HCT116 (cell line): Measurements from ENCODE around the gene ACP5. TPM values are rescaled to one million over a fixed set of nuclear protein-coding genes. Genes with fewer than 3 reads are reported as not detected.

Experiments used
- ATAC-seq: fragments of 200-7000 bp; cut with Tn5 transposase; 2 replicates; pipeline ENCODE4 v1.9.1; 2020; ENCODE audit warnings: mild to moderate bottlenecking, moderate library complexity
- BruUV-seq: library from RNA; stranded (reverse); fragments of 400-500 nt; replicated peaks from 2 replicates; lab custom pipeline; 2021; lab: Mats Ljungman, UMichigan
- CTCF ChIA-PET: fragments of 300-600 bp; sonication (Branson Sonifier 250); formaldehyde crosslinking; loops from one replicate; lab custom pipeline; 2021; ENCODE audit warnings: antibody characterized with exemption; lab: Charles Lee
- POLR2A ChIA-PET: fragments of 300-600, 350-600 bp; sonication (Branson Sonifier 250); formaldehyde crosslinking; loops from one replicate; lab custom pipeline; 2021; ENCODE audit warnings: antibody characterized with exemption; lab: Charles Lee
- RAD21 ChIA-PET, 2 experiments: fragments of 300-600 bp; sonication (Branson Sonifier 250); formaldehyde crosslinking; loops; one replicate each; lab custom pipeline; 2023; ENCODE audit warnings: low total read pairs in 2 of 2; ENCODE audit not compliant: uncharacterized antibody in 2 of 2, unreplicated experiment in 2 of 2, low non-redundant PET in 1 of 2; lab: Charles Lee
- DNase-seq: peaks from one replicate; pipeline ENCODE4 v3.0.0-alpha.2; 2010; ENCODE audit warnings: low read depth, low spot score
- H2AFZ ChIP-seq: fragments of 200-600 bp; shearing (Covaris generic), sonication (generic); 2 replicates; pipeline ENCODE4 v1.6.1; 2017; ENCODE audit warnings: low read depth, mixed run types, mixed read lengths, antibody characterized with exemption, low read length; ENCODE audit not compliant: poor library complexity, severe bottlenecking
- H3K27ac ChIP-seq: 2 replicates; pipeline ENCODE4 v1.5.1; 2012; ENCODE audit warnings: low read depth, low read length
- H3K27me3 ChIP-seq: fragments of 200-600 bp; sonication (generic); 2 replicates; pipeline ENCODE4 v1.6.1; 2016; ENCODE audit warnings: mixed run types, low read length, mixed read lengths; ENCODE audit not compliant: insufficient read depth
- H3K36me3 ChIP-seq, 2 experiments: fragments of 200-500 bp in 1 of 2; fragments of 200-600 bp in 1 of 2; sonication (Bioruptor generic) in 1 of 2; sonication (generic) in 1 of 2; 2 replicates each; pipeline versions ENCODE4 v1.5.1 to v1.6.1; 2014 to 2016; ENCODE audit warnings: low read length in 2 of 2, inconsistent platforms in 1 of 2, mixed read lengths in 1 of 2, mixed run types in 1 of 2; ENCODE audit not compliant: insufficient read depth in 2 of 2, control insufficient read depth in 1 of 2
- H3K4me1 ChIP-seq, 2 experiments: fragments of 200-600 bp in 1 of 2; sonication (generic) in 1 of 2; 2 replicates each; pipeline versions ENCODE4 v1.5.1 to v1.6.1; 2012 to 2017; ENCODE audit warnings: low read length in 2 of 2, inconsistent platforms in 1 of 2, mild to moderate bottlenecking in 1 of 2, mixed read lengths in 1 of 2, mixed run types in 1 of 2, moderate library complexity in 1 of 2; ENCODE audit not compliant: insufficient read depth in 2 of 2, control insufficient read depth in 1 of 2
- H3K4me2 ChIP-seq: fragments of 200-600 bp; sonication (generic); 2 replicates; pipeline ENCODE4 v1.6.1; 2017; ENCODE audit warnings: mixed run types, low read length, mixed read lengths
- H3K4me3 ChIP-seq, 2 experiments: fragments of 200-600 bp in 1 of 2; sonication (generic) in 1 of 2; replicated peaks in 1 of 2; 2 replicates each; pipeline ENCODE4 v1.5.1; 2011 to 2016; ENCODE audit warnings: low read length in 2 of 2, control low read depth in 1 of 2, low read depth in 1 of 2, mild to moderate bottlenecking in 1 of 2, mixed read lengths in 1 of 2, mixed run types in 1 of 2
- H3K79me2 ChIP-seq: fragments of 200-600 bp; sonication (generic); 2 replicates; pipeline ENCODE4 v1.6.1; 2017; ENCODE audit warnings: mild to moderate bottlenecking, mixed run types, low read length, moderate library complexity, mixed read lengths; ENCODE audit not compliant: insufficient read depth
- H3K9ac ChIP-seq: fragments of 200-600 bp; sonication (generic); 2 replicates; pipeline ENCODE4 v1.6.1; 2016; ENCODE audit warnings: low read length, mixed read lengths
- H3K9me2 ChIP-seq: fragments of 200-600 bp; sonication (generic), shearing (Covaris generic); 2 replicates; pipeline ENCODE4 v1.6.1; 2017; ENCODE audit warnings: mixed run types, mild to moderate bottlenecking, moderate library complexity; ENCODE audit not compliant: insufficient read depth
- H3K9me3 ChIP-seq, 2 experiments: fragments of 200-500 bp in 1 of 2; fragments of 200-600 bp in 1 of 2; sonication (Bioruptor generic) in 1 of 2; sonication (generic) in 1 of 2; 2 replicates each; pipeline ENCODE4 v1.6.1; 2014 to 2017; ENCODE audit warnings: low read length in 2 of 2, mixed read lengths in 2 of 2, inconsistent platforms in 1 of 2, low read depth in 1 of 2, mild to moderate bottlenecking in 1 of 2, mixed run types in 1 of 2, moderate library complexity in 1 of 2; ENCODE audit not compliant: control insufficient read depth in 1 of 2, insufficient read depth in 1 of 2
- H4K20me1 ChIP-seq: fragments of 200-600 bp; sonication (generic), shearing (Covaris generic); 2 replicates; pipeline ENCODE4 v1.6.1; 2017; ENCODE audit warnings: mixed run types, mild to moderate bottlenecking, moderate library complexity; ENCODE audit not compliant: insufficient read depth
- ATF3 ChIP-seq: IDR thresholded peaks from 2 replicates; pipeline ENCODE4 v1.6.1; 2012
- CBX3 ChIP-seq: IDR thresholded peaks from 2 replicates; pipeline ENCODE4 v1.6.1; 2012; ENCODE audit warnings: low read depth
- CEBPB ChIP-seq: IDR thresholded peaks from 2 replicates; pipeline ENCODE4 v1.6.1; 2012; ENCODE audit warnings: low read depth
- EZH2 ChIP-seq: fragments of 200-600 bp; sonication (generic); IDR thresholded peaks from 2 replicates; pipeline ENCODE4 v1.6.1; 2017; ENCODE audit warnings: antibody characterized with exemption, mixed run types
- EZH2phosphoT487 ChIP-seq: fragments of 200-600 bp; IDR thresholded peaks from 2 replicates; pipeline ENCODE4 v1.6.1; 2018; ENCODE audit warnings: antibody characterized with exemption, borderline replicate concordance
- FOSL1 ChIP-seq: IDR thresholded peaks from 2 replicates; pipeline ENCODE4 v1.6.1; 2012; ENCODE audit warnings: low read depth
- JUND ChIP-seq: IDR thresholded peaks from 2 replicates; pipeline ENCODE4 v1.6.1; 2012
- POLR2A ChIP-seq: IDR thresholded peaks from 2 replicates; pipeline ENCODE4 v1.7.0; 2011; ENCODE audit warnings: borderline replicate concordance; ENCODE audit not compliant: insufficient read depth, insufficient read length; ENCODE audit errors: extremely low read depth
- POLR2AphosphoS5 ChIP-seq: IDR thresholded peaks from 2 replicates; pipeline ENCODE4 v1.6.1; 2011; ENCODE audit warnings: mild to moderate bottlenecking, low read depth, low read length, moderate library complexity
- RAD21 ChIP-seq: IDR thresholded peaks from 2 replicates; pipeline ENCODE4 v1.6.1; 2012; ENCODE audit warnings: low read depth, mild to moderate bottlenecking
- SP1 ChIP-seq: IDR thresholded peaks from 2 replicates; pipeline ENCODE4 v1.6.1; 2012; ENCODE audit warnings: low read depth
- SRF ChIP-seq: IDR thresholded peaks from 2 replicates; pipeline ENCODE4 v1.6.1; 2012; ENCODE audit warnings: low read depth
- YY1 ChIP-seq: IDR thresholded peaks from 2 replicates; pipeline ENCODE4 v1.6.1; 2011; ENCODE audit warnings: low read length, low read depth, moderate library complexity, mild to moderate bottlenecking; ENCODE audit not compliant: insufficient replicate concordance; ENCODE audit errors: extremely low read depth
- ZFX ChIP-seq: fragments of 450-650 bp; IDR thresholded peaks from 2 replicates; pipeline ENCODE4 v1.6.1; 2017
- ZNF274 ChIP-seq: fragments of 200-500 bp; sonication (Bioruptor generic); IDR thresholded peaks from 2 replicates; pipeline ENCODE4 v1.6.1; 2014; ENCODE audit warnings: mild to moderate bottlenecking, low read depth, low read length, inconsistent platforms
- intact Hi-C: fragments of 100-400 bp; cut with micrococcal nuclease; formaldehyde crosslinking; loops from 2 replicates; pipeline ENCODE4 v1.10.0; 2022
- total RNA-seq: library from RNA; stranded (reverse); gene quantifications from one replicate; pipeline ENCODE4 v1.2.1, GENCODE V29; 2021; ENCODE audit not compliant: unreplicated experiment
- TF ChIP-seq, protein P1 (sequence below): IDR thresholded peaks from 2 replicates; pipeline ENCODE4 v1.6.1; 2012
- TF ChIP-seq, protein P2 (sequence below), 3 experiments: fragments of 200-600 bp in 1 of 3; sonication (generic) in 1 of 3; IDR thresholded peaks in 2 of 3; conservative IDR thresholded peaks in 1 of 3; 2 replicates each; pipeline ENCODE4 v1.5.1; 2012 to 2017; ENCODE audit warnings: low read depth in 2 of 3, low read length in 2 of 3, antibody characterized with exemption in 1 of 3, borderline replicate concordance in 1 of 3, control low read depth in 1 of 3, mild to moderate bottlenecking in 1 of 3, mixed read lengths in 1 of 3, mixed run types in 1 of 3, moderate library complexity in 1 of 3; ENCODE audit not compliant: insufficient read depth in 1 of 3

The ACP5 gene
- total RNA-seq, 1 experiment from 2014 or later, result 1.2 TPM

DNA sequence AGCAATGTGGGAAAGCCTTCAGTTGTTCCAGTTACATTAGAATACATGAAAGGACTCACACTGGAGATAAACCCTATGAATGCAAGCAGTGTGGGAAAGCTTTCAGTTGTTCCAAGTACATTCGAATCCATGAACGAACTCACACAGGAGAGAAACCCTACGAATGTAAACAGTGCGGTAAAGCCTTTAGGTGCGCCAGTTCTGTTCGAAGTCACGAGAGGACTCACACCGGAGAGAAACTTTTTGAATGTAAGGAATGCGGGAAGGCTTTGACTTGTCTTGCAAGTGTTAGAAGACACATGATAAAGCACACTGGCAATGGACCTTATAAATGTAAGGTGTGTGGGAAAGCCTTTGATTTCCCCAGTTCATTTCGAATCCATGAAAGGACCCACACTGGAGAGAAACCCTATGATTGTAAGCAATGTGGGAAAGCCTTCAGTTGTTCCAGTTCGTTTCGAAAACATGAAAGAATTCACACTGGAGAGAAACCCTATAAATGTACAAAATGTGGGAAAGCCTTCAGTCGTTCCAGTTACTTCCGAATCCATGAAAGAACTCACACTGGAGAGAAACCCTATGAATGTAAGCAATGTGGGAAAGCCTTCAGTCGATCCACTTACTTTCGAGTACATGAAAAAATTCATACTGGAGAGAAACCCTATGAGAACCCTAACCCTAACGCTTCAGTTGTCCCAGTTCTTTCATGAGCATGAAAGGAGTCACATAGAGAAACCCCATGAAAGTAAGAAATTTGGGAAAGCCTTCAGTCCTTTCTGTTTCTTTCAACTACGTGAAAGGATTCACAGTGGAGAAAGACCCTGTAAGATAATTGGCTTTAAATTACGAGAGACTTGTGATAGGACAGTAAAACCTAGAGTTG, 40.0 kb upstream of the ACP5 start:
- H4K20me1 ChIP-seq, result no peaks in the 10 kb centered on the region
- TSS peak; percentile 20 for BruUV-seq
- no peak for ATAC-seq
- no peak overlapping the region for H2AFZ ChIP-seq
- TF ChIP-seq YY1 (no peak), RAD21 (no peak), ZNF274 (peak; percentile 63), FOSL1 (no peak), CBX3 (peak; percentile 18; the same call in 1 of the 2 replicates)
- ChIA-PET RAD21 (no interaction called here), POLR2A (no interaction called here), CTCF (no interaction called here)
- DNase-seq, result no peak
- H3K36me3 ChIP-seq, result peaks cover 42 to 68% of the 10 kb centered on the region in 2 experiments
- H3K4me3 ChIP-seq, result no peak overlapping the region
- H3K9ac ChIP-seq, result no peak overlapping the region
- no peak overlapping the region for H3K27ac ChIP-seq
- peaks cover 28 to 29% of the 10 kb centered on the region in 2 experiments; a peak in 3 of 4 replicates for H3K9me3 ChIP-seq
- H3K9me2 ChIP-seq, result no peaks in the 10 kb centered on the region
- H3K4me2 ChIP-seq, result no peak overlapping the region
- no peaks in the 10 kb centered on the region for H3K4me1 ChIP-seq
- H3K79me2 ChIP-seq, result peaks cover 11% of the 10 kb centered on the region
- intact Hi-C loops, result no loop called here
- H3K27me3 ChIP-seq, result no peaks in the 10 kb centered on the region

DNA sequence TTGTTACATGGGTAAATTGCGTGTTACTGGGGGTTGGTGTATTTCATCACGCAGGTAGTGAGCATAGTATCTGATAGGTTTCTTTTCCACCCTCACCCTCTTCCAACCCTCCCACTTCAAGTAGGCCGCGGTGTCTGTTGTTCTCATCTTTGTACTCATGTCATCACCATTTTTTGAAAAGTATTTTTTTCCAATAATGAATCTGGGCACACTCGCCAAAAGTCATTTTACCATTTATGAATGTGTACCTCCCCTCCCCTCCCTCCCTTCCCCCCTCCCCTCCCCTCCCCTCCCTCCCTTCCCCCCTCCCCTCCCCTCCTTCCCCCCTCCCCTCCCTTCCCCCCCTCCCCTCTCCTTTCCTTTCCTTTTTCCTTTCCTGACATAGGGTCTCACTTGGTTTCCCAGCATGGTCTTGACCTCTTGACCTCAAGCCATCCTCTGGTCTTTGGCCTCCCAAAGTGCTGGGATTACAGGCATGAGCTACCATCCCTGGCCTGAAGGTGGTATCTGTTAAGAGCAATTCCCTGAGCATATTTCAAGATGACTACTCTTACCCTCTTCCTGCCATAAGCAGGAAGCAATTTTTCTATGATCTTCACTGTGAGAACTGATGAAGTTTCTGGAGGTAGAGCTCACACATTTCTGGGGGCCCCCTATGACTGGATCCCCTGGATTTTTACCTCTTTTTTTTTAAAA, 35.5 kb upstream of the ACP5 start:
- H3K9ac ChIP-seq, result no peak overlapping the region
- H4K20me1 ChIP-seq, result no peaks in the 10 kb centered on the region
- RAD21 ChIA-PET, result no interaction called here
- H3K27me3 ChIP-seq, result no peaks in the 10 kb centered on the region
- H3K4me3 ChIP-seq, result no peak overlapping the region
- no peak overlapping the region for H3K27ac ChIP-seq
- no peak for DNase-seq
- intact Hi-C loops, result no loop called here
- no peak overlapping the region for H3K4me2 ChIP-seq
- no peaks in the 10 kb centered on the region for H3K4me1 ChIP-seq
- peaks cover 26 to 35% of the 10 kb centered on the region in 2 experiments for H3K36me3 ChIP-seq
- no peak for ATAC-seq
- peaks cover 18 to 22% of the 10 kb centered on the region in 2 experiments; a peak in 3 of 4 replicates for H3K9me3 ChIP-seq
- no peak overlapping the region for H2AFZ ChIP-seq
- BruUV-seq, result no TSS peak
- POLR2A ChIA-PET, result no interaction called here
- CTCF ChIA-PET, result no interaction called here
- peaks cover 32% of the 10 kb centered on the region for H3K79me2 ChIP-seq
- no peaks in the 10 kb centered on the region for H3K9me2 ChIP-seq
- TF ChIP-seq EZH2phosphoT487 (no peak), EZH2 (no peak), RAD21 (no peak), CBX3 (no peak), FOSL1 (no peak), SP1 (no peak), CEBPB (no peak), ZFX (no peak), YY1 (no peak), ATF3 (no peak), ZNF274 (no peak), POLR2AphosphoS5 (no peak), POLR2A (no peak), SRF (no peak), JUND (no peak)
- TF ChIP-seq, protein P1, sequence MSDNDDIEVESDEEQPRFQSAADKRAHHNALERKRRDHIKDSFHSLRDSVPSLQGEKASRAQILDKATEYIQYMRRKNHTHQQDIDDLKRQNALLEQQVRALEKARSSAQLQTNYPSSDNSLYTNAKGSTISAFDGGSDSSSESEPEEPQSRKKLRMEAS, result no peak
- TF ChIP-seq, protein P2, sequence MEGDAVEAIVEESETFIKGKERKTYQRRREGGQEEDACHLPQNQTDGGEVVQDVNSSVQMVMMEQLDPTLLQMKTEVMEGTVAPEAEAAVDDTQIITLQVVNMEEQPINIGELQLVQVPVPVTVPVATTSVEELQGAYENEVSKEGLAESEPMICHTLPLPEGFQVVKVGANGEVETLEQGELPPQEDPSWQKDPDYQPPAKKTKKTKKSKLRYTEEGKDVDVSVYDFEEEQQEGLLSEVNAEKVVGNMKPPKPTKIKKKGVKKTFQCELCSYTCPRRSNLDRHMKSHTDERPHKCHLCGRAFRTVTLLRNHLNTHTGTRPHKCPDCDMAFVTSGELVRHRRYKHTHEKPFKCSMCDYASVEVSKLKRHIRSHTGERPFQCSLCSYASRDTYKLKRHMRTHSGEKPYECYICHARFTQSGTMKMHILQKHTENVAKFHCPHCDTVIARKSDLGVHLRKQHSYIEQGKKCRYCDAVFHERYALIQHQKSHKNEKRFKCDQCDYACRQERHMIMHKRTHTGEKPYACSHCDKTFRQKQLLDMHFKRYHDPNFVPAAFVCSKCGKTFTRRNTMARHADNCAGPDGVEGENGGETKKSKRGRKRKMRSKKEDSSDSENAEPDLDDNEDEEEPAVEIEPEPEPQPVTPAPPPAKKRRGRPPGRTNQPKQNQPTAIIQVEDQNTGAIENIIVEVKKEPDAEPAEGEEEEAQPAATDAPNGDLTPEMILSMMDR (IDR thresholded peaks at IDR 0.05 in 2 of 3, conservative IDR thresholded peaks at IDR 0.05 in 1 of 3; ENCODE audit: borderline replicate concordance in 1 of 3, insufficient read depth in 1 of 3, low read depth in 2 of 3, low read length in 2 of 3), result no peak
